ENCODE results near the gene SUMO4.

The SUMO4 gene

GRCh38 chr6:149400050-149400449 lies at the start of gene SUMO4:
TSS of gene SUMO4 (plus strand) at chr6:149400262. CDS start at chr6:149400392, 130 bp downstream.
- no peak for DNase-seq

- no peak for DNase-seq
Measured at GRCh38 chr6:149354009-149354408, 46.1 kb upstream of the SUMO4 start.

GRCh38 chr6:149356081-149356750 lies 43.8 kb upstream of the SUMO4 start:
- DNase-seq, result no peak

GRCh38 chr6:149357726-149358538 lies 42.1 kb upstream of the SUMO4 start:
- DNase-seq, result no peak

GRCh38 chr6:149359440-149359839 lies 40.6 kb upstream of the SUMO4 start:
- DNase-seq, result no peak

GRCh38 chr6:149360536-149360935 lies 39.5 kb upstream of the SUMO4 start:
- DNase-seq, result no peak

GRCh38 chr6:149362289-149362688 lies 37.8 kb upstream of the SUMO4 start:
- no peak for DNase-seq

- DNase-seq, result no peak
Measured at GRCh38 chr6:149363154-149363553, 36.9 kb upstream of the SUMO4 start.

GRCh38 chr6:149364557-149364956 lies 35.5 kb upstream of the SUMO4 start:
- DNase-seq, result no peak

GRCh38 chr6:149365197-149365596 lies 34.9 kb upstream of the SUMO4 start:
- peak in 1 of 6 experiments; percentile 12 for DNase-seq

GRCh38 chr6:149366267-149366921 lies 33.7 kb upstream of the SUMO4 start:
- DNase-seq, result peak in 3 of 6 experiments; percentile 63 to 67 (median 64)

- DNase-seq, result no peak
Measured at GRCh38 chr6:149368065-149368464, 32.0 kb upstream of the SUMO4 start.

- DNase-seq, result no peak
Measured at GRCh38 chr6:149371154-149371553, 28.9 kb upstream of the SUMO4 start.

- DNase-seq, result no peak
Measured at GRCh38 chr6:149372062-149372461, 28.0 kb upstream of the SUMO4 start.

- no peak for DNase-seq
Measured at GRCh38 chr6:149373511-149373910, 26.6 kb upstream of the SUMO4 start.

GRCh38 chr6:149379977-149380376 lies 20.1 kb upstream of the SUMO4 start:
- no peak for DNase-seq

- no peak for DNase-seq
Measured at GRCh38 chr6:149380523-149380922, 19.5 kb upstream of the SUMO4 start.

GRCh38 chr6:149383371-149383770 lies 16.7 kb upstream of the SUMO4 start:
- DNase-seq, result no peak

GRCh38 chr6:149384464-149384863 lies 15.6 kb upstream of the SUMO4 start:
- DNase-seq, result no peak

GRCh38 chr6:149385998-149386646 lies 13.9 kb upstream of the SUMO4 start:
- DNase-seq, result no peak

- no peak for DNase-seq
Measured at GRCh38 chr6:149387779-149388512, 12.1 kb upstream of the SUMO4 start.

GRCh38 chr6:149389509-149390297 lies 10.4 kb upstream of the SUMO4 start:
- no peak for DNase-seq
